ENCODE measurements around the gene BBS7.

DNA sequence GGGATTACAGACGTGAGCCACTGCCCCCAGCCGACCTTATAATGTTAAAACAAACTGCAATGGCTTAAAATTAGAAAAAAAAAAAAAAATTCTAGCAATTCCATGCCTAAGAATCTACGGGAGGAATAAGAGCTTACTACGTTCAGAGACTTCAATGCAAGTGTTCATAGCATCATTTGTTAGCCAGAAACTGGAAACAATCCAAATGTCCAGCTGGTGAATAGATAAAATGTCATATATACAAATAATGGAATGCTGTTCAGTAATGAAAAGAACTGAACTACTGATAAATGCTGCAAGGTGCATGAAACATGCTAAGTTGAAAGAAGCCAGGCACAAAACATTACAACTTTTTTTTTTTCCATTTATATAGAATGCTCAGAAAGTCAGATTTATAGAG lies 63.9 kb downstream of the BBS7 start:
- TF ChIP-seq EZH2 (IDR thresholded peaks at IDR 0.05; ENCODE audit: low read length, missing control alignments): no peak
- TF ChIP-seq, protein P1, sequence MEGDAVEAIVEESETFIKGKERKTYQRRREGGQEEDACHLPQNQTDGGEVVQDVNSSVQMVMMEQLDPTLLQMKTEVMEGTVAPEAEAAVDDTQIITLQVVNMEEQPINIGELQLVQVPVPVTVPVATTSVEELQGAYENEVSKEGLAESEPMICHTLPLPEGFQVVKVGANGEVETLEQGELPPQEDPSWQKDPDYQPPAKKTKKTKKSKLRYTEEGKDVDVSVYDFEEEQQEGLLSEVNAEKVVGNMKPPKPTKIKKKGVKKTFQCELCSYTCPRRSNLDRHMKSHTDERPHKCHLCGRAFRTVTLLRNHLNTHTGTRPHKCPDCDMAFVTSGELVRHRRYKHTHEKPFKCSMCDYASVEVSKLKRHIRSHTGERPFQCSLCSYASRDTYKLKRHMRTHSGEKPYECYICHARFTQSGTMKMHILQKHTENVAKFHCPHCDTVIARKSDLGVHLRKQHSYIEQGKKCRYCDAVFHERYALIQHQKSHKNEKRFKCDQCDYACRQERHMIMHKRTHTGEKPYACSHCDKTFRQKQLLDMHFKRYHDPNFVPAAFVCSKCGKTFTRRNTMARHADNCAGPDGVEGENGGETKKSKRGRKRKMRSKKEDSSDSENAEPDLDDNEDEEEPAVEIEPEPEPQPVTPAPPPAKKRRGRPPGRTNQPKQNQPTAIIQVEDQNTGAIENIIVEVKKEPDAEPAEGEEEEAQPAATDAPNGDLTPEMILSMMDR (conservative IDR thresholded peaks at IDR 0.05 in 1 of 2, IDR thresholded peaks at IDR 0.05 in 1 of 2; ENCODE audit: low read depth in 1 of 2, low read length in 2 of 2): no peak
